Hepatocyte (in vitro differentiated cells): Measurements from ENCODE around the gene PDLIM4. TPM values are rescaled to one million over a fixed set of nuclear protein-coding genes. Genes with fewer than 3 reads are reported as not detected.

Experiments used
- DNase-seq: peaks from one replicate; pipeline ENCODE4 v3.0.0-alpha.2; 2016; ENCODE audit warnings: low spot score
- H2AFZ ChIP-seq: fragments of 200-600 bp; sonication (generic); 2 replicates; pipeline ENCODE4 v1.6.0; 2016; ENCODE audit warnings: antibody characterized with exemption, mild to moderate bottlenecking
- H3K27ac ChIP-seq: fragments of 200-600 bp; sonication (generic); 2 replicates; pipeline ENCODE4 v1.5.1; 2016; ENCODE audit warnings: mild to moderate bottlenecking
- H3K27me3 ChIP-seq: fragments of 200-600 bp; sonication (generic); 2 replicates; pipeline ENCODE4 v1.6.1; 2016
- H3K36me3 ChIP-seq: fragments of 200-600 bp; sonication (generic); replicated peaks from 2 replicates; pipeline ENCODE4 v1.5.1; 2016; ENCODE audit warnings: low read depth; ENCODE audit not compliant: insufficient read depth
- H3K4me1 ChIP-seq: fragments of 200-600 bp; sonication (generic); 2 replicates; pipeline ENCODE4 v1.5.1; 2016; ENCODE audit warnings: mild to moderate bottlenecking, moderate library complexity; ENCODE audit not compliant: insufficient read depth
- H3K4me2 ChIP-seq: fragments of 200-600 bp; sonication (generic); 2 replicates; pipeline ENCODE4 v1.6.0; 2016
- H3K4me3 ChIP-seq: fragments of 200-600 bp; sonication (generic); 2 replicates; pipeline ENCODE4 v1.5.1; 2016; ENCODE audit warnings: mild to moderate bottlenecking
- H3K79me2 ChIP-seq: fragments of 200-600 bp; sonication (generic); 2 replicates; pipeline ENCODE4 v1.6.0; 2017; ENCODE audit warnings: mild to moderate bottlenecking
- H3K9me2 ChIP-seq: fragments of 200-600 bp; sonication (generic); replicated peaks from 2 replicates; pipeline ENCODE4 v1.6.0; 2017; ENCODE audit warnings: mild to moderate bottlenecking; ENCODE audit not compliant: insufficient read depth
- H3K9me3 ChIP-seq: fragments of 200-600 bp; sonication (generic); 2 replicates; pipeline ENCODE4 v1.5.1; 2016; ENCODE audit warnings: low read depth, mild to moderate bottlenecking
- H4K20me1 ChIP-seq: fragments of 200-600 bp; sonication (generic); 2 replicates; pipeline ENCODE4 v1.6.0; 2016; ENCODE audit warnings: mild to moderate bottlenecking; ENCODE audit not compliant: insufficient read depth, poor library complexity, severe bottlenecking
- EZH2 ChIP-seq: fragments of 200-600 bp; sonication (generic); IDR thresholded peaks from 2 replicates; pipeline ENCODE4 v1.6.1; 2016; ENCODE audit warnings: antibody characterized with exemption, mild to moderate bottlenecking, borderline replicate concordance
- EZH2phosphoT487 ChIP-seq: fragments of 200-600 bp; sonication (generic); IDR thresholded peaks from one replicate; pipeline ENCODE4 v1.6.1; 2018; ENCODE audit warnings: antibody characterized with exemption, mild to moderate bottlenecking, low read depth, moderate library complexity; ENCODE audit not compliant: unreplicated experiment, severe bottlenecking
- WGBS: methylation state at CpG from one replicate; pipeline ENCODE4 v1.1.6; 2016; ENCODE audit warnings: low lambda C conversion rate; ENCODE audit errors: missing lambda C conversion rate; 5-methylcytosine and 5-hydroxymethylcytosine counted together
- polyA plus RNA-seq: library from polyadenylated mRNA; unstranded; fragments of >200 nt; fragmentation: Nextera tagmentation; extraction: Ambion mirVana; gene quantifications from 2 replicates; pipeline ENCODE4 v1.2.1, GENCODE V29; 2016
- total RNA-seq: library from RNA; depleted of rRNA; stranded (reverse); fragments of >200 nt; gene quantifications from 2 replicates; pipeline ENCODE4 v1.2.3, GENCODE V29; 2014
- TF ChIP-seq, protein P1 (sequence below): fragments of 200-600 bp; sonication (generic); IDR thresholded peaks from 2 replicates; pipeline ENCODE4 v1.5.1; 2016; ENCODE audit warnings: antibody characterized with exemption, mild to moderate bottlenecking; ENCODE audit not compliant: poor library complexity

PDLIM4 gene
- total and polyA plus RNA-seq, 2 experiments from 2014 or later = 16.4 to 102 TPM

- H3K9me2 ChIP-seq = no peaks in the 10 kb centered on the region
- H3K9me3 ChIP-seq = no peaks in the 10 kb centered on the region
- H3K4me2 ChIP-seq = peak overlapping the region; percentile 90
- H3K27ac ChIP-seq = peak overlapping the region; percentile 84
- peaks cover 40% of the 10 kb centered on the region for H3K79me2 ChIP-seq
- peaks cover 26% of the 10 kb centered on the region for H3K4me1 ChIP-seq
- no peak for TF ChIP-seq EZH2phosphoT487
- DNase-seq = no peak
- 77% methylated on average over 1 of the region's 1 CpG for WGBS
- no peaks in the 10 kb centered on the region for H4K20me1 ChIP-seq
- H3K4me3 ChIP-seq = no peak overlapping the region
- no peaks in the 10 kb centered on the region for H3K27me3 ChIP-seq
- H3K36me3 ChIP-seq = no peaks in the 10 kb centered on the region
- no peak overlapping the region for H2AFZ ChIP-seq
Observed at GRCh38 chr5:132224716-132225115, 32.8 kb upstream of the PDLIM4 start.

DNA sequence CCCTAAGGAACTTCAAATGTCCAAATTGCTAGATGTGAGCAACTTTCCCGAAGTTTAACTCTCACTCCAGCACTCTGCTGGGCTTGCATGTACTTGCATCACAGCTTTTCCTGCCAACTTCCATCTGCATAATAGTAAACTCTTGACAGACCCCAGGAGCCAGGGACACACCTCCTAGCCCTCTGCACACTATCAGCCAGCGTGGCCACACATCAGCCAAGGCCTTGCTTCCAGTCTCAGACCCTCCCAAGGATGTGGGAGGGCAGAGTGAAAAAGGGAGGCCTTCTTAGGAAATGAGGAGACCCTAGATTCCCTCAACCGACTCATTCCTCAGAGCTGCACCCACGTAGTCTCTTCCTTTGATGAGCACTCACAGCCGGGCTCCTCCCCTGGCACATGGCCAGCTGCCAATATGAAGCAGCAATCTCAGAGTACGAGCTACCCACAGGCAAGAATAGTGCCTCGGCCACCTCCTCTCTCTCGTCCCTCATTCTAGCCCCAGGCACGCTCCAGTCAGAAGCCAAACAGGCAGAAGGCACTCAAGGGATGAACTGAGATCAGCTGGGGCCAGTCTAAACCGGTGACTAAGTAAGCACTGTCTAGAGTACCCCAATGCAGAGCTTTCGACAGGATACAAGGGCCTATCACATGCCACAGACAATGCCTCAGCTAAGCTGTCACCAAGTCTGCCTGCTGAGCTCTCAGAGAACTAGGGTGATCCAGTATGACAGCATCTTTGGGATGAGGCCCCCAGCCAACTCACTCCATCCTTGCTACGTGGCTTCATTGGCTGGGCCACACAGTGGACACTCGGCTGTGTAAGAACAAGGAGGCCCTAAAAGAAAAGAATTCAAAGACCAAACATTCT lies 32.1 kb upstream of the PDLIM4 start:
- no peaks in the 10 kb centered on the region for H3K36me3 ChIP-seq
- no peak overlapping the region for H2AFZ ChIP-seq
- H3K9me3 ChIP-seq = no peaks in the 10 kb centered on the region
- H3K4me1 ChIP-seq = peaks cover 26% of the 10 kb centered on the region
- H3K79me2 ChIP-seq = peaks cover 35% of the 10 kb centered on the region
- WGBS = 63% methylated on average over 13 of the region's 13 CpGs
- peak; percentile 66 for DNase-seq
- no peaks in the 10 kb centered on the region for H3K9me2 ChIP-seq
- no peaks in the 10 kb centered on the region for H3K27me3 ChIP-seq
- H4K20me1 ChIP-seq = no peaks in the 10 kb centered on the region
- H3K4me3 ChIP-seq = no peak overlapping the region
- peak overlapping the region; percentile 84 for H3K27ac ChIP-seq
- TF ChIP-seq, protein P1, sequence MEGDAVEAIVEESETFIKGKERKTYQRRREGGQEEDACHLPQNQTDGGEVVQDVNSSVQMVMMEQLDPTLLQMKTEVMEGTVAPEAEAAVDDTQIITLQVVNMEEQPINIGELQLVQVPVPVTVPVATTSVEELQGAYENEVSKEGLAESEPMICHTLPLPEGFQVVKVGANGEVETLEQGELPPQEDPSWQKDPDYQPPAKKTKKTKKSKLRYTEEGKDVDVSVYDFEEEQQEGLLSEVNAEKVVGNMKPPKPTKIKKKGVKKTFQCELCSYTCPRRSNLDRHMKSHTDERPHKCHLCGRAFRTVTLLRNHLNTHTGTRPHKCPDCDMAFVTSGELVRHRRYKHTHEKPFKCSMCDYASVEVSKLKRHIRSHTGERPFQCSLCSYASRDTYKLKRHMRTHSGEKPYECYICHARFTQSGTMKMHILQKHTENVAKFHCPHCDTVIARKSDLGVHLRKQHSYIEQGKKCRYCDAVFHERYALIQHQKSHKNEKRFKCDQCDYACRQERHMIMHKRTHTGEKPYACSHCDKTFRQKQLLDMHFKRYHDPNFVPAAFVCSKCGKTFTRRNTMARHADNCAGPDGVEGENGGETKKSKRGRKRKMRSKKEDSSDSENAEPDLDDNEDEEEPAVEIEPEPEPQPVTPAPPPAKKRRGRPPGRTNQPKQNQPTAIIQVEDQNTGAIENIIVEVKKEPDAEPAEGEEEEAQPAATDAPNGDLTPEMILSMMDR = no peak
- TF ChIP-seq EZH2 (no peak), EZH2phosphoT487 (no peak)
- H3K4me2 ChIP-seq = peak overlapping the region; percentile 90

DNA sequence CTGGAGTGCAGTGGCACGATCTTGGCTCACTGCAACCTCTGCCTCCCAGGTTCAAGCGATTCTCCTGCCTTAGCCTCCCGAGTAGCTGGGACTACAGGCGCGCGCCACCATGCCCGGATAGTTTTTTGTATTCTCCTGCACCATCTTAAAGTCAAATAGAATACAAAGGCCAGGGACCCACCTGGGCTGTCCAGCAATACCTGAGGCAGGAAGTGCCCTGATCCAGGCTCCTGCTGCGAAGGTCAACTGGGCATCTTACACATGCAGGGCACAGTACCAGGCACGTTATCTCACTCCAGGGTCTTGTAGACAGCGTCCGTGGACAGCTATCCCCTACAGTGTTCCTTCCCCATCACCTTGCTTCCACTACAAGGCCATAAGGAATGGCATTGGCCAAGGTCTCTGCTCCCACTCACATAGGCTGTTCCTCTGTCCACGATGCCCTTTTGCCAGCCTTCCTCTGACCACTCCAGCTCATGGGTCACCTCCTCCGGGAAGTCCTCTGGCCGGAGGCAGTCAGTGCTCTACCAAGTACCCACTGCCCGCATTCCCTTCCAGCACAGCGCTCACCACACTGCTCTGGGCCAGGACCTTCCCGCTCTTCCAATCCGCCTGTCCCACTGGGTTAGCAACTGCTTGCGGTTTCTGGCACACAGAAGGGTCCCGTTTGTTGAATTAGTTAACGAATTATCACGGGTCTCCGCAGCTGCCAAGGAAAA lies 30.8 kb upstream of the PDLIM4 start:
- TF ChIP-seq EZH2 = no peak
- Histone ChIP-seq H3K4me3 (peak overlapping the region; percentile 59), H3K9me3 (no peaks in the 10 kb centered on the region), H4K20me1 (no peaks in the 10 kb centered on the region), H2AFZ (peak overlapping the region; percentile 96), H3K9me2 (no peaks in the 10 kb centered on the region), H3K36me3 (no peaks in the 10 kb centered on the region), H3K27ac (peak overlapping the region; percentile 84), H3K79me2 (peaks cover 30% of the 10 kb centered on the region), H3K27me3 (no peaks in the 10 kb centered on the region), H3K4me1 (peaks cover 26% of the 10 kb centered on the region), H3K4me2 (peak overlapping the region; percentile 90)
- peak; percentile 17 for DNase-seq
- 71% methylated on average over 23 of the region's 23 CpGs for WGBS

GRCh38 chr5:132227235-132227484 lies 30.3 kb upstream of the PDLIM4 start:
- Histone ChIP-seq H3K9me2 (no peaks in the 10 kb centered on the region), H3K9me3 (no peaks in the 10 kb centered on the region), H2AFZ (peak overlapping the region; percentile 96), H4K20me1 (no peaks in the 10 kb centered on the region), H3K79me2 (peaks cover 30% of the 10 kb centered on the region), H3K4me2 (peak overlapping the region; percentile 90), H3K4me3 (peak overlapping the region; percentile 59), H3K27me3 (no peaks in the 10 kb centered on the region), H3K27ac (peak overlapping the region; percentile 84), H3K4me1 (peaks cover 24% of the 10 kb centered on the region), H3K36me3 (no peaks in the 10 kb centered on the region)
- no peak for TF ChIP-seq EZH2phosphoT487
- WGBS = 1% methylated on average over 13 of the region's 13 CpGs
- no peak for DNase-seq
